Measurements from ENCODE around the gene POLN. TPM values are rescaled to one million over a fixed set of nuclear protein-coding genes. Genes with fewer than 3 reads are reported as not detected.

The POLN gene
- total RNA-seq, 4 donors from 2014 or later, result 0.70 to 6.6 (median 3.2) TPM

- Histone ChIP-seq H3K4me3 (no peak overlapping the region), H3K27me3 (no peaks in the 10 kb centered on the region), H3K4me1 (peaks cover 0 to 14% (median 6%) of the 10 kb centered on the region in 4 donors), H3K9me3 (no peaks in the 10 kb centered on the region), H3K27ac (no peak overlapping the region), H3K36me3 (no peaks in the 10 kb centered on the region)
- TF ChIP-seq POLR2A (IDR thresholded peaks at IDR 0.05) (no peak), CTCF (IDR thresholded peaks at IDR 0.05) (no peak)
- peak in 2 of 3 donors; percentile 11 to 41 for DNase-seq
Observed at GRCh38 chr4:2288051-2288541, 46.2 kb upstream of the POLN start.

DNA sequence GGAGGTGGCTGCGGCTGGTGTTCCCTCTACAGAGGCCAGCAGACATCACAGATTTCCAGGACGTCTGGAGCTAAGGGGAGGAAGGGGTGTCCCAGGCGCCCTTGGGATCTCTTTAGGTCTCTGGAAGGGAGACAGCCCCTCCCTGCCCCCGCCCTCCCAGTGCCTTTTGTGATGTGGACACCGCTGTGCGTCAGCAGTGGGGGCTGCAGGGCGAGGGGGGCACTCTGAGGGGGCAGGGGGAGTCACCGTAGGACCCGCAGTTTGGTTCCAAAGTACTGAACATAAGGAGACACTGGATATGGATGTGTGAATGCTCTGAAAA, 45.6 kb upstream of the POLN start:
- Histone ChIP-seq H3K27ac (no peak overlapping the region), H3K4me3 (no peak overlapping the region), H3K4me1 (peaks cover 0 to 14% (median 6%) of the 10 kb centered on the region in 4 donors), H3K9me3 (no peaks in the 10 kb centered on the region), H3K36me3 (no peaks in the 10 kb centered on the region), H3K27me3 (no peaks in the 10 kb centered on the region)
- DNase-seq, result peak in 2 of 3 donors; percentile 39 to 40
- TF ChIP-seq CTCF (IDR thresholded peaks at IDR 0.05) (no peak), POLR2A (IDR thresholded peaks at IDR 0.05) (no peak)

GRCh38 chr4:2286904-2287593, 45.1 kb upstream of the POLN start:
- Histone ChIP-seq H3K27ac (no peak overlapping the region), H3K9me3 (no peaks in the 10 kb centered on the region), H3K27me3 (no peaks in the 10 kb centered on the region), H3K4me1 (peaks cover 0 to 14% (median 6%) of the 10 kb centered on the region in 4 donors), H3K36me3 (no peaks in the 10 kb centered on the region), H3K4me3 (no peak overlapping the region)
- TF ChIP-seq POLR2A (IDR thresholded peaks at IDR 0.05) (no peak), CTCF (IDR thresholded peaks at IDR 0.05) (no peak)
- peak in 2 of 3 donors; percentile 23 to 40 for DNase-seq

- TF ChIP-seq CTCF (IDR thresholded peaks at IDR 0.05), result no peak
- no peak for TF ChIP-seq POLR2A (IDR thresholded peaks at IDR 0.05)
- no peak overlapping the region for H3K27ac ChIP-seq
- peak in 2 of 3 donors; percentile 38 to 41 for DNase-seq
Observed at GRCh38 chr4:2285613-2286381, 43.9 kb upstream of the POLN start.

GRCh38 chr4:2284934-2285612, 43.2 kb upstream of the POLN start:
- DNase-seq, result peak in 2 of 3 donors; percentile 30 to 33
- H3K27me3 ChIP-seq, result no peaks in the 10 kb centered on the region
- TF ChIP-seq CTCF (IDR thresholded peaks at IDR 0.05) (no peak), POLR2A (IDR thresholded peaks at IDR 0.05) (no peak)

More at GRCh38 chr4:2285613-2286381, 43.9 kb upstream of the POLN start:
- peaks cover 0 to 11% (median 6%) of the 10 kb centered on the region in 4 donors for H3K4me1 ChIP-seq
- H3K27me3 ChIP-seq, result no peaks in the 10 kb centered on the region
- H3K4me3 ChIP-seq, result no peak overlapping the region
- H3K36me3 ChIP-seq, result no peaks in the 10 kb centered on the region
- no peaks in the 10 kb centered on the region for H3K9me3 ChIP-seq

More at GRCh38 chr4:2284934-2285612, 43.2 kb upstream of the POLN start:
- no peaks in the 10 kb centered on the region for H3K36me3 ChIP-seq
- H3K4me1 ChIP-seq, result peaks cover 0 to 5% (median under 1%) of the 10 kb centered on the region in 4 donors
- H3K27ac ChIP-seq, result no peak overlapping the region
- H3K4me3 ChIP-seq, result no peak overlapping the region
- no peaks in the 10 kb centered on the region for H3K9me3 ChIP-seq
